H9 (cell line): ENCODE measurements around the gene AIMP1. TPM values are rescaled to one million over a fixed set of nuclear protein-coding genes. Genes with fewer than 3 reads are reported as not detected.

Source experiments
- DNase-seq: peaks from one replicate; pipeline ENCODE4 v3.0.0-alpha.2; 2017
- H2AFZ ChIP-seq: one replicate; pipeline ENCODE4 v1.6.1; 2013; ENCODE audit warnings: mild to moderate bottlenecking, low read length, control low read depth, moderate library complexity
- H2AK5ac ChIP-seq: 2 replicates; pipeline ENCODE4 v1.6.1; 2013; ENCODE audit warnings: low read length, control low read depth, mixed read lengths; ENCODE audit not compliant: insufficient read length
- H2BK120ac ChIP-seq: one replicate; pipeline ENCODE4 v1.6.1; 2013; ENCODE audit warnings: low read depth, mild to moderate bottlenecking, low read length, control low read depth, inconsistent platforms; ENCODE audit not compliant: poor library complexity, severe bottlenecking
- H2BK12ac ChIP-seq: 2 replicates; pipeline ENCODE4 v1.6.1; 2013; ENCODE audit warnings: low read length, control low read depth, mixed read lengths, low read depth; ENCODE audit not compliant: insufficient read length
- H2BK15ac ChIP-seq: 2 replicates; pipeline ENCODE4 v1.6.1; 2013; ENCODE audit warnings: low read depth, low read length, control low read depth
- H2BK20ac ChIP-seq: one replicate; pipeline ENCODE4 v1.6.1; 2013; ENCODE audit warnings: low read depth, mild to moderate bottlenecking, low read length, control low read depth, inconsistent platforms; ENCODE audit not compliant: poor library complexity, severe bottlenecking
- H2BK5ac ChIP-seq: 2 replicates; pipeline ENCODE4 v1.6.1; 2013; ENCODE audit warnings: low read length, control low read depth, mixed read lengths; ENCODE audit not compliant: insufficient read length
- H3K14ac ChIP-seq: 2 replicates; pipeline ENCODE4 v1.6.1; 2013; ENCODE audit warnings: low read length, control low read depth; ENCODE audit not compliant: insufficient read depth
- H3K18ac ChIP-seq: 2 replicates; pipeline ENCODE4 v1.6.1; 2013; ENCODE audit warnings: low read depth, mild to moderate bottlenecking, mixed read lengths, low read length, control low read depth; ENCODE audit not compliant: insufficient read length
- H3K23ac ChIP-seq: 2 replicates; pipeline ENCODE4 v1.6.1; 2013; ENCODE audit warnings: low read length, control low read depth, mixed read lengths, low read depth; ENCODE audit not compliant: insufficient read length
- H3K23me2 ChIP-seq: 2 replicates; pipeline ENCODE4 v1.6.1; 2013; ENCODE audit warnings: low read depth, mild to moderate bottlenecking, mixed read lengths, low read length, control low read depth; ENCODE audit not compliant: insufficient read length, poor library complexity, severe bottlenecking
- H3K27ac ChIP-seq: 2 replicates; pipeline ENCODE4 v1.5.1; 2013; ENCODE audit warnings: low read length, control low read depth, mixed read lengths, low read depth; ENCODE audit not compliant: insufficient read length
- H3K27me3 ChIP-seq: 2 replicates; pipeline ENCODE4 v1.6.1; 2013; ENCODE audit warnings: low read length, control low read depth, inconsistent platforms; ENCODE audit not compliant: insufficient read depth
- H3K4ac ChIP-seq: 2 replicates; pipeline ENCODE4 v1.6.1; 2013; ENCODE audit warnings: low read depth, mild to moderate bottlenecking, control low read depth, inconsistent platforms, low read length, moderate library complexity
- H3K4me1 ChIP-seq: 2 replicates; pipeline ENCODE4 v1.6.1; 2013; ENCODE audit warnings: low read length, control low read depth, inconsistent platforms; ENCODE audit not compliant: insufficient read depth
- H3K4me2 ChIP-seq: 2 replicates; pipeline ENCODE4 v1.6.1; 2013; ENCODE audit warnings: low read length, control low read depth, mixed read lengths; ENCODE audit not compliant: insufficient read length, insufficient read depth
- H3K56ac ChIP-seq: 2 replicates; pipeline ENCODE4 v1.6.1; 2013; ENCODE audit warnings: low read depth, mild to moderate bottlenecking, mixed read lengths, low read length, control low read depth; ENCODE audit not compliant: insufficient read length
- H3K79me1 ChIP-seq: 2 replicates; pipeline ENCODE4 v1.6.1; 2013; ENCODE audit warnings: low read depth, mild to moderate bottlenecking, moderate library complexity, low read length, control low read depth, inconsistent platforms; ENCODE audit not compliant: insufficient read depth, poor library complexity, severe bottlenecking
- H3K79me2 ChIP-seq: 2 replicates; pipeline ENCODE4 v1.6.1; 2013; ENCODE audit warnings: low read length, control low read depth, inconsistent platforms; ENCODE audit not compliant: insufficient read depth
- H3K9ac ChIP-seq: 2 replicates; pipeline ENCODE4 v1.6.1; 2013; ENCODE audit warnings: low read length, control low read depth, mixed read lengths; ENCODE audit not compliant: insufficient read length; ENCODE audit errors: extremely low read depth
- H3K9me3 ChIP-seq: one replicate; pipeline ENCODE4 v1.6.1; 2013; ENCODE audit warnings: low read depth, low read length, inconsistent platforms; ENCODE audit not compliant: control insufficient read depth
- H3T11ph ChIP-seq: one replicate; pipeline ENCODE4 v1.6.1; 2013; ENCODE audit warnings: mild to moderate bottlenecking, low read length, control low read depth, inconsistent platforms
- H4K20me1 ChIP-seq: one replicate; pipeline ENCODE4 v1.6.1; 2013; ENCODE audit not compliant: control insufficient read depth, insufficient read length, insufficient read depth
- H4K5ac ChIP-seq: 2 replicates; pipeline ENCODE4 v1.6.1; 2013; ENCODE audit warnings: low read depth, mild to moderate bottlenecking, mixed read lengths, low read length, control low read depth; ENCODE audit not compliant: insufficient read length
- H4K8ac ChIP-seq: replicated peaks from 2 replicates; pipeline ENCODE4 v1.6.1; 2013; ENCODE audit warnings: low read length, control low read depth, mixed read lengths, low read depth; ENCODE audit not compliant: insufficient read length
- H4K91ac ChIP-seq: 2 replicates; pipeline ENCODE4 v1.6.1; 2013; ENCODE audit warnings: low read depth, mild to moderate bottlenecking, moderate library complexity, mixed read lengths, low read length, control low read depth; ENCODE audit not compliant: insufficient read length
- H3K27ac Mint-ChIP-seq, 3 experiments: 2 replicates in 2 of 3; 3 replicates in 1 of 3; pipeline ENCODE4 v1.8.0; 2020 to 2021; ENCODE audit warnings: mixed read lengths in 3 of 3, mild to moderate bottlenecking in 1 of 3, moderate library complexity in 1 of 3
- H3K27me3 Mint-ChIP-seq: 2 replicates; pipeline ENCODE4 v1.8.0; 2021; ENCODE audit warnings: low read depth, mild to moderate bottlenecking, moderate library complexity, mixed read lengths
- H3K36me3 Mint-ChIP-seq, 3 experiments: 2 replicates in 2 of 3; 3 replicates in 1 of 3; pipeline ENCODE4 v1.8.0; 2020 to 2021; ENCODE audit warnings: low read depth in 3 of 3, mixed read lengths in 3 of 3; ENCODE audit not compliant: insufficient read depth in 1 of 3
- H3K4me1 Mint-ChIP-seq, 2 experiments: 2 replicates each; pipeline ENCODE4 v1.8.0; 2020; ENCODE audit warnings: mixed read lengths in 2 of 2
- H3K4me3 Mint-ChIP-seq, 2 experiments: 2 replicates in 1 of 2; 3 replicates in 1 of 2; pipeline ENCODE4 v1.8.0; 2020 to 2021; ENCODE audit warnings: mild to moderate bottlenecking in 2 of 2, mixed read lengths in 2 of 2, moderate library complexity in 1 of 2
- H3K9me3 Mint-ChIP-seq, 2 experiments: 2 replicates in 1 of 2; 3 replicates in 1 of 2; pipeline ENCODE4 v1.8.0; 2020; ENCODE audit warnings: mild to moderate bottlenecking in 2 of 2, mixed read lengths in 2 of 2, moderate library complexity in 1 of 2
- WGBS: extraction: QIAGEN DNeasy Blood & Tissue Kit; methylation state at CpG from one replicate; pipeline ENCODE4 v1.1.7; 2013; ENCODE audit warnings: missing lambda C conversion rate, low lambda C conversion rate, mixed read lengths; ENCODE audit not compliant: insufficient read length; ENCODE audit errors: extremely low coverage; 5-methylcytosine and 5-hydroxymethylcytosine counted together
- total RNA-seq: library from RNA; stranded (reverse); gene quantifications from 2 replicates; pipeline ENCODE4 v1.2.1, GENCODE V29; 2021
- TF ChIP-seq, protein P1 (sequence below): fragments of 200-600 bp; sonication (generic); conservative IDR thresholded peaks from 3 replicates; pipeline ENCODE4 v1.8.0; 2021; ENCODE audit warnings: antibody characterized with exemption, mild to moderate bottlenecking

Gene AIMP1
- total RNA-seq, 1 experiment from 2014 or later: 36.8 TPM

DNA sequence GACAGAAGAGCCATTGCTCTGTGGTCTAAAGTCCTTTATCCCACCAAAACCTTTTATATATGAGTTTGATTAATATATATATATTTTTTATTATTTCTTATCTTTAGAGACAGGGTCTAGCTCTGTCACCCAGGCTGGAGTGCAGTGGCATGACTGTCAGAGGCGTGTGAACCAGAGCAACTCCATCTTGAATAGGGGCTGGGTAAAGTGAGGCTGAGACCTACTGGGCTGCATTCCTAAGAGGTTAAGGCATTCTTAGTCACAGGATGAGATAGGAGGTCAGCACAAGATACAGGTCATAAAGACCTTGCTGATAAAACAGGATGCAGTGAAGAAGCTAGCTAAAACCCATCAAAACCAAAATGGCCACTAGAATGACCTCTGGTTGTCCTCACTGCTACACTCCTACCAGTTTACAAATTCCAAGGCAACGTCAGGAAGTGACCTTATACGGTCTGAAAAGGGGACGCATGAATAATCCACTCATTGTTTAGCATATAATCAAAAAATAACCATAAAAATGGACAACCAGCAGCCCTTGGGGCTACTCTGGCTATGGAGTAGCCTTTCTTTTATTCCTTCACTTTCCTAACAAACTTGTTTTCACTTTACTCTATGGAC, 10.8 kb upstream of the AIMP1 start:
- no CpG with 5 or more reads among the region's 4 CpGs for WGBS
- no peak overlapping the region for H3K56ac ChIP-seq
- H2AFZ ChIP-seq: no peak overlapping the region
- H3K23me2 ChIP-seq: no peaks in the 10 kb centered on the region
- no peaks in the 10 kb centered on the region for H3K27me3 Mint-ChIP-seq
- H3T11ph ChIP-seq: peak overlapping the region; percentile 54
- peak overlapping the region in 2 of 3 experiments; percentile 65 to 77; a peak in 4 of 7 replicates for H3K27ac Mint-ChIP-seq
- no peak overlapping the region for H4K91ac ChIP-seq
- H3K79me2 ChIP-seq: no peaks in the 10 kb centered on the region; the same call in 1 of the 2 replicates
- H3K4me2 ChIP-seq: no peak overlapping the region
- no peak overlapping the region for H2AK5ac ChIP-seq
- DNase-seq: no peak
- no peak overlapping the region for H2BK15ac ChIP-seq
- H4K8ac ChIP-seq: no peak overlapping the region
- no peak overlapping the region for H3K9ac ChIP-seq
- H3K4me1 Mint-ChIP-seq: peaks cover 34 to 37% of the 10 kb centered on the region in 2 experiments
- no peaks in the 10 kb centered on the region for H3K9me3 ChIP-seq
- H3K14ac ChIP-seq: no peak overlapping the region
- no peak overlapping the region for H2BK5ac ChIP-seq
- no peak overlapping the region for H2BK20ac ChIP-seq
- H3K4ac ChIP-seq: no peak overlapping the region
- no peak overlapping the region for H2BK12ac ChIP-seq
- H4K20me1 ChIP-seq: no peaks in the 10 kb centered on the region
- H3K9me3 Mint-ChIP-seq: no peaks in the 10 kb centered on the region
- no peak overlapping the region for H3K27ac ChIP-seq
- TF ChIP-seq, protein P1, sequence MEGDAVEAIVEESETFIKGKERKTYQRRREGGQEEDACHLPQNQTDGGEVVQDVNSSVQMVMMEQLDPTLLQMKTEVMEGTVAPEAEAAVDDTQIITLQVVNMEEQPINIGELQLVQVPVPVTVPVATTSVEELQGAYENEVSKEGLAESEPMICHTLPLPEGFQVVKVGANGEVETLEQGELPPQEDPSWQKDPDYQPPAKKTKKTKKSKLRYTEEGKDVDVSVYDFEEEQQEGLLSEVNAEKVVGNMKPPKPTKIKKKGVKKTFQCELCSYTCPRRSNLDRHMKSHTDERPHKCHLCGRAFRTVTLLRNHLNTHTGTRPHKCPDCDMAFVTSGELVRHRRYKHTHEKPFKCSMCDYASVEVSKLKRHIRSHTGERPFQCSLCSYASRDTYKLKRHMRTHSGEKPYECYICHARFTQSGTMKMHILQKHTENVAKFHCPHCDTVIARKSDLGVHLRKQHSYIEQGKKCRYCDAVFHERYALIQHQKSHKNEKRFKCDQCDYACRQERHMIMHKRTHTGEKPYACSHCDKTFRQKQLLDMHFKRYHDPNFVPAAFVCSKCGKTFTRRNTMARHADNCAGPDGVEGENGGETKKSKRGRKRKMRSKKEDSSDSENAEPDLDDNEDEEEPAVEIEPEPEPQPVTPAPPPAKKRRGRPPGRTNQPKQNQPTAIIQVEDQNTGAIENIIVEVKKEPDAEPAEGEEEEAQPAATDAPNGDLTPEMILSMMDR: no peak
- no peak overlapping the region for H2BK120ac ChIP-seq
- H3K4me1 ChIP-seq: no peaks in the 10 kb centered on the region
- H3K36me3 Mint-ChIP-seq: peaks cover 0 to 10% (median 4%) of the 10 kb centered on the region in 3 experiments; a peak in 5 of 7 replicates
- H4K5ac ChIP-seq: no peak overlapping the region
- no peak overlapping the region for H3K4me3 Mint-ChIP-seq
- H3K79me1 ChIP-seq: peaks cover 2% of the 10 kb centered on the region
- H3K23ac ChIP-seq: no peak overlapping the region
- H3K18ac ChIP-seq: no peak overlapping the region
- no peaks in the 10 kb centered on the region for H3K27me3 ChIP-seq
